Glomerular visceral epithelial cell (primary cell): ENCODE measurements around the gene USP31.

Source experiments
- DNase-seq: peaks from one replicate; pipeline ENCODE4 v3.0.0-alpha.2; 2016; ENCODE audit errors: extremely low spot score

Gene USP31

GRCh38 chr16:23064639-23065038 lies 84.6 kb downstream of the USP31 start:
- no peak for DNase-seq

- no peak for DNase-seq
Observed at GRCh38 chr16:23062524-23062923, 86.7 kb downstream of the USP31 start.

- no peak for DNase-seq
Observed at GRCh38 chr16:23061669-23062068, 87.6 kb downstream of the USP31 start.

GRCh38 chr16:23060458-23061320 lies 88.6 kb downstream of the USP31 start:
- DNase-seq, result peak; percentile 66

- DNase-seq, result no peak
Observed at GRCh38 chr16:23059433-23059832, 89.8 kb downstream of the USP31 start.

GRCh38 chr16:23058576-23058975 lies 90.7 kb downstream of the USP31 start:
- DNase-seq, result no peak

- no peak for DNase-seq
Observed at GRCh38 chr16:23057013-23057596, 92.1 kb downstream of the USP31 start.

GRCh38 chr16:23055481-23055880 lies 93.8 kb downstream of the USP31 start:
- DNase-seq, result no peak

GRCh38 chr16:23052908-23053580 lies 96.2 kb downstream of the USP31 start:
- no peak for DNase-seq

- no peak for DNase-seq
Observed at GRCh38 chr16:23052221-23052620, 97.0 kb downstream of the USP31 start.

- no peak for DNase-seq
Observed at GRCh38 chr16:23051587-23051986, 97.7 kb downstream of the USP31 start.

GRCh38 chr16:23048164-23048563 lies 101.1 kb downstream of the USP31 start:
- DNase-seq, result no peak

- no peak for DNase-seq
Observed at GRCh38 chr16:23045025-23045424, 104.2 kb downstream of the USP31 start.

GRCh38 chr16:23040246-23040645 lies 109.0 kb downstream of the USP31 start:
- no peak for DNase-seq

GRCh38 chr16:23039118-23039517 lies 110.1 kb downstream of the USP31 start:
- no peak for DNase-seq

GRCh38 chr16:23035240-23035639 lies 114.0 kb downstream of the USP31 start:
- no peak for DNase-seq

- DNase-seq, result no peak
Observed at GRCh38 chr16:23031508-23032098, 117.6 kb downstream of the USP31 start.

- DNase-seq, result no peak
Observed at GRCh38 chr16:23029733-23030420, 119.4 kb downstream of the USP31 start.

GRCh38 chr16:23027386-23027785 lies 121.9 kb downstream of the USP31 start:
- DNase-seq, result no peak

- peak; percentile 5 for DNase-seq
Observed at GRCh38 chr16:23026784-23027362, 122.4 kb downstream of the USP31 start.

- no peak for DNase-seq
Observed at GRCh38 chr16:23025692-23026307, 123.5 kb downstream of the USP31 start.
